ENCODE measurements around the gene ARL6IP4.

The ARL6IP4 gene

DNA sequence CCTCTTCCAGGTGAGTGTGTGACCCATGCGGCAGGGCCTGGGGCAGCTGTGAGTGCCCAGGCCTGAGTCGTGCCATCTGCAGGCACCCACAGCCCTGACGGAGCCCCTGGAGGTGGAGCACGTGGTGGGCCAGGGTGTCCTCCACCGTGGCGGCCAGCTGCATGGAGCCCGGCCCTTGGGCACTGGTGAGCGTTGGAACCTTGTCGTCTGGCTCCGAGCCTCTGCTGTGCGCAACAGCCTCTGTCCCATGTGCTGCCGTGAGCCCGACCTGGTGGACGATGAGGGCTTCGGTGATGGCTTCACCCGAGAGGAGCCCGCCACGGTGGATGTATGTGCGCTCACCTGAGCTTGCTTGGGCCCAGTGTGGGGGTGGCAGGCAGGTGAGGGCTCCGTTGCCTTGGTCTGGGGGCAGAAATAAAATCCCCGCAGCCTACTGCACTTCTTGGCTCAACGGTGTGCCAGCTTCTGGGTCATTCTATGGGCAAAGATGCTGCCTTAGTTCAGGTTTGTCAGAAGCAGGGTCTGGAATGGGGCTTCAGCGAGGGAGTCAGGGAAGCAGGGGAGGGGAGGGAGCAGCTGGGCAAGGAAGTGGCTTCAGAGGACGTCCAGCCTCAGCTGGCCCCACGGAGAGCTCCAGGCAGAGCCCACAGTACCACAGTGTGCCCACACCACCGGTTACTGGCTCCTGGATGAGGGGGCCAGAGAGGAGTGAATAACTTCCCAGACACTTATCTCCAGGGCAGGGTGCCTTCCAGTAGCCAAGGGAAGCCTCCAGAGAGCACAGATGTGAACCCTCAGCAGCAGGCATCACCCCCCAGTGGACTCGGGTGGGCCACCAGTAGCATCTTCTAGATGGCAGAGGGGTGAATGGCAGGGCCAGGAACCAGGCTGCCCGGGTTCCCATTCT lies 1.2 kb upstream of the ARL6IP4 start:
- no peak for DNase-seq

DNA sequence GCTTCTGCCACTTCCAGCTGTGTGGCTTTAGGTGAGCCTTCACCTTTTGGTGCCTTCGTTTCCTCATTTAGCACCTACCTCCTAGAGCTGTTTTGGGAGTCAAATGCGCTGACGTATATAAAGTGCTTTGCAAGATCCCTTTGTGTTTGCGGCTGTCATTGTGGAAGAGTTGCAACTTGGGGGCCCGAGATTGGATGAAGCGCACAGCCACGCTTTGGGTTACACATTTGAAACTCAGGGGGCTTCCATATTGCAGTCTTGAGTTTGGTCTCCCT lies 636 bp upstream of the ARL6IP4 start:
- DNase-seq, result no peak

- DNase-seq, result no peak
Observed at GRCh38 chr12:122981036-122981471, 573 bp downstream of the ARL6IP4 start.

DNA sequence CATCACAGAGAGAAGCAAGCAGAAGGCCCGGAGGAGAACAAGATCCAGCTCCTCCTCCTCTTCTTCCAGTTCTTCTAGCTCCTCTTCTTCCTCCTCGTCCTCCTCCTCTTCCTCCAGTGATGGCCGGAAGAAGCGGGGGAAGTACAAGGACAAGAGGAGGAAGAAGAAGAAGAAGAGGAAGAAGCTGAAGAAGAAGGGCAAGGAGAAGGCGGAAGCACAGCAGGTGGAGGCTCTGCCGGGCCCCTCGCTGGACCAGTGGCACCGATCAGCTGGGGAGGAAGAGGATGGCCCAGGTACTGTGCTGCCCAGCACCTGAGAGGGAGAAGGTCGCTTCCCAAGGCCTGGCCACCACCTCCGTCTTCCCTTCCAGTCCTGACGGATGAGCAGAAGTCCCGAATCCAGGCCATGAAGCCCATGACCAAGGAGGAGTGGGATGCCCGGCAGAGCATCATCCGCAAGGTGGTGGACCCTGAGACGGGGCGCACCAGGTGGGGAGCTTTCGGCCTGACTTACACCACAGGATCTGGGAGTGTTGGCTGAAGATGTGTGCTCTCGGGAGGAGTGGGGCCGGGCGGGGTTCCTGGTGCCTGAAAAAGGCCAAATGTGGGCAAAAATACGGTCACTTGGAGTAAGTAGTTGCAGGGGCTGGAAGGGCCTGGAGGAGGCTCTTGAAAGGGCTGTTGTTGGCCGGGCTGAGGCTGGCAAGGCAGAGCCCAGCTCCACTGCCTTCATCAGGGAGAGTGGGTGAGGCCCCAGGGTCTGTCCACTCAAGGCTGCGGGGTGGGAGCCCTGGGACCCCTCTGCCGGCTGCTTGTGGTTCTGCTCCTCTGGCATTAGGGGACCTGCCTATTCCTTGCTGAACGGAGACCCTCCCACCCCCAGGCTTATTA lies 1.4 kb downstream of the ARL6IP4 start:
- no peak for DNase-seq

DNA sequence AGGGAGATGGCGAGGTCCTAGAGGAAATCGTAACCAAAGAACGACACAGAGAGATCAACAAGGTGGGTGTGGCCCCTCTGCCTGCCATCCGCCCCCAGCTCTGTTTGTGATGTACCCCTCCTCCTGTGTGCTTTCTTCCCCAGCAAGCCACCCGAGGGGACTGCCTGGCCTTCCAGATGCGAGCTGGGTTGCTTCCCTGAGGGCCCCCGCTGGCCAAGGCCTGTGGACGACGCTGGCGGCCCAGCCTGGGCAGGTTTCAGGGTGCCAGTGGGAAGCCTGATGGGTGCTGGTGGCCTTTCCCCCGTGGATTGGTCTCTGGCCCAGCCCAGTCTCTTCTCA lies 2.0 kb downstream of the ARL6IP4 start:
- no peak for DNase-seq

GRCh38 chr12:122982963-122983788 lies 2.7 kb downstream of the ARL6IP4 start:
- no peak for DNase-seq

DNA sequence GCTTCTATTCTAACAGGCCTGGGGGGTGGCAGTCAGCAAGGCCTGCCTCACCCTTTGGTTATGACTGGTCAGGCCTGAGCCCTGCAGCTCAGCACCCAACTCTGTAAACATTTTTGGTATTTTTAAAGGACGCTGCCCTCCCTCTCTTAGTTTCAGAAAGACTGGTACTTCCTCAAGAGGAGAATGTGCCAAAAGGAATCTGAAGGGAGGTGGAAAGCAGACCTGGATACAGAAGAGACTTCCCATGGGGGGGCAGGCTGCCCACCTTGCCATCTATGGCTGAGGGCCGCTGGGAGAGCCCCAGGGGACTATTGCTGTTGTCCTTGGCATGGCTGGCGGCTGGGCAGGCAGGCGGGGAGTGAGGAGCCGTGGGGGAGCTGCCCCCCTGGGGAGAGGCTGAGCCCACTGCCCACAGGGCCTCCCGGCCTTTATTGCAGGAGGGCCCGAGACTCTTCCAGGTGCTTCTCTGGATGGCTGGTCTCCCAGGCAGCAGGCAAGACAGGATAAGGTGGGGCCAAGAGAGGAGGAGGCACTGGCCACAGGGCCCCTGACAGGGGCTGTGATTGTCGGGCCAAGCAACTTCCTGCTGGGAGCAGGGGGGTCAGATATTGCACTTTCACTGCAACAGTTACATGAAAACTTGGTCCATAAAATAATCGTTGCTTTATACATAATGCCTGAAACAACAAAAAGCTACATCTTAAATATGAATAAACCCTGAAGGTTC lies 3.5 kb downstream of the ARL6IP4 start:
- DNase-seq, result no peak

GRCh38 chr12:122984612-122985337 lies 4.3 kb downstream of the ARL6IP4 start:
- DNase-seq, result no peak

DNA sequence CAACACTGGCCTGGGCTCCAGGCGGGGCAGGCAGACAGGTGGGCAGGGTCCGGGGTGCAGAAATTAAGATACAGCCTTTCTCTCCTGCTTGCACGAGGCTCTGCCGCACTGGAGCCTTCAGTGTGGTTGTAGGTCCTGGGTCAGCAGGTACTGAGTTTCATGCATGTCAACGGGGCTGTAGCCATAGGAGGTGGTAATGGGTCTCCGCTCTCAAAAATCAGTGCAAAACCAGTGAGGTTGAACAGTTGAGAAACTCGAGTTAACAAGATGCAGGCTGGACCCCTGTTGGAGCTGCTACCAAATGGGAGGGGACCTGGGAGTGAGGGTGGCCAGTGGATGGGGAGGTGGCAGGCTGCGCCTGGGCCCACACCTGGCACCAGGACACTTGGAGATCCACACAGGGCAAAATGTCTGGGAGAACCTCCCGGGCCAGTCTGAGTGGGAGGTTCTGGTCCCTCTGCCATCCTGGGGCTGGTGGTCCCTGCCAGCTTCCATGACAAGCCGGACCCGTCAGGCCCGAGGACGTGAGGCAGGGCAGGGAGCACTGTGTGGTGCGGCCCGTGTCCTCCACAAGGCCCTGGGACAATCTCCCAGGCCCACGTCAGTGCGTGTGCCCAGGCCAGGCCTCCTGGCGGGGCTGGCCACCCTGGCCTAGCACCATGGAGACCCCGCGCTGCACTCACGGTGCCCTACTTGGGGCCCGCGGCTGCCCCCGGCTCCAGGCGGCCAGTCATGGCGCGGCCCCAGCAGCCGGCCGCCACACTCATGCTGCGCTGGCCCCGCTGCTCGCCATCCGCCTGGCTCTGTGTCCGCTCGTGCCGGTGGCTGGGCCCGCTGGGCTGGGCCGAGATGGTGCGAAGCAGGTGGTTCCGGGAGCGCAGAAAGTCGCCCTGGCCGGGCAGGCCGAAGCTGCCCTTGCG lies 5.1 kb downstream of the ARL6IP4 start:
- no peak for DNase-seq

GRCh38 chr12:122986258-122986871 lies 5.9 kb downstream of the ARL6IP4 start:
- DNase-seq, result no peak

- no peak for DNase-seq
Observed at GRCh38 chr12:122987086-122987951, 6.8 kb downstream of the ARL6IP4 start.

- no peak for DNase-seq
Observed at GRCh38 chr12:122988036-122988435, 7.6 kb downstream of the ARL6IP4 start.

DNA sequence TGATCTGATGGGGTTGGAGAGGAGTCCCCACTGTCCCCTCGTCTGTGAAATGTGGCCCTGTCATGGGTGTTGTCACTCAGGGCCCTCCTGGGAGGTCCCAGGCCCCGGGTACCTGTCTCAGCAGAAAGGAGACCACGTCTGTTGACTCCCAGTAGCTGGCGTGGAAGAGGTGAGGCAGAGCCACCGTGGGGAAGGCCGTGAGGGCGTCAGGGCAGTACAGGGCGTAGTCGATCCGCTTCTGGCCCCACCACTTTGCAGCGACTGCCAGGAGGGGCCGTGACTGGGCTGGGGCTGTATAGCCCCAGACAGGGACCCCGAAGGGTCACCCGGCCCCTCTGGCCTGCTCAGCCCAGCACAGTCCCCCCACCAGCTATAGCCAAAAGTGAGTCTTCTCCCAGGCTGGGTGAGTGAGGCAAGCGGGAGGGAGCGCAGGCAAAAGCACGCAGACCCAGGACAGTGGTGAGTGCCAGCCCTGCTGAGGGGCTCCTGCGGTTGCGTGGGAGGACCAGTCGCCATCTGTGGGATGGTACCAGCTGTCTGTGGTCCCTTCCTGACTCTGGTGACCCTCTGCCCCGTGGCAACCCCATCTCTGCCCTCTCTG lies 8.2 kb downstream of the ARL6IP4 start:
- no peak for DNase-seq

DNA sequence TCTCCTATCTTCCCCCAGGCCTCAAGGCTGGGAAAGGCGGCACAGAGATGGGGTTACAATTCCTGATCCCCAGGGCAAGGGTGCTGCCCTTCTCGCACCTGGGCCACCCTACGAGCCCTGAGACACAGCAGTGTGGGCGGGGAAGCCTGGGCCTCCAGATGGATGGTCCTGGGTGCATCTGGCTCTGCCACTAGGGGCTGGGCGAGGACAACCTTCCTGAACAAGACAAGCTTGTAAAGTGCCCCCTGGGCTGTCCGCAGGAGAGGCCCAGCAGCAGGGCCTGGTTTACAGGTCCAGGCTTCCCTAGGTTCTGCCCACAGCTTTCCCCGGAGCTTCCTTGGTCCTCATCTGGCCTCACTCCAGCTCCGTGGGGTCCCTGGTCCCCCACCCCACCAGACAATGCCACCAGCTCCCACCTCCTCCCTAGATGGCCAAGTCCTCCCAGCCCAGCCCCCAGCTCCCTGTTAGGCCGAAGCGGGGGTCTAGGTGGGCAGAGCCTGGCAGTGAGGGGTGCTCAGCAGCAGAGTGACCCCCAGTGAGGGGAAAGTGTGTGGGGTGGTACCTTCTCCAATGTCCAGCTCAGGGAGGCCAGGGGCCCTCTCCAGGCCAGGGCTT lies 8.9 kb downstream of the ARL6IP4 start:
- no peak for DNase-seq

GRCh38 chr12:122989874-122990419 lies 9.5 kb downstream of the ARL6IP4 start:
- DNase-seq, result no peak

GRCh38 chr12:122990561-122990960 lies 10.1 kb downstream of the ARL6IP4 start:
- no peak for DNase-seq

GRCh38 chr12:122990961-122991622 lies 10.6 kb downstream of the ARL6IP4 start:
- no peak for DNase-seq
